HEK293T (cell line): ENCODE data around the gene KRT33B.

Experiments used
- BHLHE40 ChIP-seq: fragments of 450-650 bp; IDR thresholded peaks from 2 replicates; pipeline ENCODE4 v1.6.1; 2016; ENCODE audit warnings: mild to moderate bottlenecking, moderate library complexity, borderline replicate concordance
- CTBP1 ChIP-seq: fragments of 450-650 bp; IDR thresholded peaks from 2 replicates; pipeline ENCODE4 v1.6.1; 2016; ENCODE audit warnings: borderline replicate concordance
- ELF4 ChIP-seq: fragments of 450-650 bp; IDR thresholded peaks from 2 replicates; pipeline ENCODE4 v1.6.1; 2017; ENCODE audit warnings: antibody characterized with exemption
- FOXA1 ChIP-seq: fragments of 450-650 bp; IDR thresholded peaks from 2 replicates; pipeline ENCODE4 v1.6.1; 2016; ENCODE audit warnings: mild to moderate bottlenecking
- FOXK2 ChIP-seq: fragments of 450-650 bp; IDR thresholded peaks from 2 replicates; pipeline ENCODE4 v1.6.1; 2016; ENCODE audit warnings: mild to moderate bottlenecking
- FOXM1 ChIP-seq: fragments of 450-650 bp; IDR thresholded peaks from 2 replicates; pipeline ENCODE4 v1.6.1; 2017; ENCODE audit warnings: mild to moderate bottlenecking, borderline replicate concordance
- HDGF ChIP-seq: fragments of 450-650 bp; IDR thresholded peaks from 2 replicates; pipeline ENCODE4 v1.6.1; 2017; ENCODE audit warnings: antibody characterized with exemption, borderline replicate concordance
- NFRKB ChIP-seq: fragments of 450-650 bp; IDR thresholded peaks from 2 replicates; pipeline ENCODE4 v1.6.1; 2016; ENCODE audit warnings: mild to moderate bottlenecking, moderate library complexity
- SP1 ChIP-seq: fragments of 450-650 bp; IDR thresholded peaks from 2 replicates; pipeline ENCODE4 v1.6.1; 2017
- SUZ12 ChIP-seq: fragments of 450-650 bp; IDR thresholded peaks from 2 replicates; pipeline ENCODE4 v1.6.1; 2016; ENCODE audit warnings: mild to moderate bottlenecking
- TARDBP ChIP-seq: fragments of 450-650 bp; IDR thresholded peaks from 2 replicates; pipeline ENCODE4 v1.6.1; 2016
- ZNF384 ChIP-seq: fragments of 450-650 bp; IDR thresholded peaks from 2 replicates; pipeline ENCODE4 v1.6.1; 2016
- TF ChIP-seq, protein P1 (sequence below): fragments of 450-650 bp; IDR thresholded peaks from 2 replicates; pipeline ENCODE4 v1.6.1; 2016

GRCh38 chr17:41339571-41340172, 29.9 kb downstream of the KRT33B start:
- no peak for TF ChIP-seq ZNF384
- TF ChIP-seq FOXA1 = no peak
- TF ChIP-seq, protein P1, sequence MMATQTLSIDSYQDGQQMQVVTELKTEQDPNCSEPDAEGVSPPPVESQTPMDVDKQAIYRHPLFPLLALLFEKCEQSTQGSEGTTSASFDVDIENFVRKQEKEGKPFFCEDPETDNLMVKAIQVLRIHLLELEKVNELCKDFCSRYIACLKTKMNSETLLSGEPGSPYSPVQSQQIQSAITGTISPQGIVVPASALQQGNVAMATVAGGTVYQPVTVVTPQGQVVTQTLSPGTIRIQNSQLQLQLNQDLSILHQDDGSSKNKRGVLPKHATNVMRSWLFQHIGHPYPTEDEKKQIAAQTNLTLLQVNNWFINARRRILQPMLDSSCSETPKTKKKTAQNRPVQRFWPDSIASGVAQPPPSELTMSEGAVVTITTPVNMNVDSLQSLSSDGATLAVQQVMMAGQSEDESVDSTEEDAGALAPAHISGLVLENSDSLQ = no peak
- TF ChIP-seq HDGF = no peak
- no peak for TF ChIP-seq FOXM1
- no peak for TF ChIP-seq NFRKB
- TF ChIP-seq SP1 = no peak
- no peak for TF ChIP-seq SUZ12
- TF ChIP-seq FOXK2 = no peak
- no peak for TF ChIP-seq TARDBP
- no peak for TF ChIP-seq ELF4
- TF ChIP-seq BHLHE40 = no peak
- TF ChIP-seq CTBP1 = no peak
